HepG2 (cell line): ENCODE results near the gene ZBTB14. TPM values are rescaled to one million over a fixed set of nuclear protein-coding genes. Genes with fewer than 3 reads are reported as not detected.

Source experiments
- CREB1 ChIP-seq, 2 experiments: fragments of 450-650 bp in 1 of 2; IDR thresholded peaks; 2 replicates each; pipeline ENCODE4 v1.6.1; 2016 to 2017; ENCODE audit warnings: control low read depth in 1 of 2, mild to moderate bottlenecking in 1 of 2, missing compliant biosample characterization in 1 of 2, missing genetic modification characterization in 1 of 2
- IRF2 ChIP-seq: IDR thresholded peaks from 2 replicates; pipeline ENCODE4 v1.6.1; 2018; ENCODE audit warnings: missing genetic modification reagents, missing compliant biosample characterization
- PITX1 ChIP-seq: sonication (generic); formaldehyde crosslinking; IDR thresholded peaks from 2 replicates; pipeline ENCODE4 v1.5.1; 2020; ENCODE audit warnings: mild to moderate bottlenecking, missing genetic modification reagents
- RXRB ChIP-seq: IDR thresholded peaks from 2 replicates; pipeline ENCODE4 v1.6.1; 2016; ENCODE audit warnings: borderline replicate concordance, missing genetic modification reagents, missing compliant biosample characterization
- SNAPC2 ChIP-seq: sonication (generic); formaldehyde crosslinking; IDR thresholded peaks from 2 replicates; pipeline ENCODE4 v1.8.1; 2022; ENCODE audit warnings: mild to moderate bottlenecking, missing genetic modification reagents
- SP4 ChIP-seq: sonication (generic); formaldehyde crosslinking; IDR thresholded peaks from 2 replicates; pipeline ENCODE4 v1.8.1; 2023; ENCODE audit warnings: mild to moderate bottlenecking, missing genetic modification reagents
- TRIM24 ChIP-seq: sonication (generic); formaldehyde crosslinking; IDR thresholded peaks from 2 replicates; pipeline ENCODE4 v1.8.0; 2022; ENCODE audit warnings: mild to moderate bottlenecking, missing genetic modification reagents
- YEATS4 ChIP-seq: sonication (generic); formaldehyde crosslinking; IDR thresholded peaks from 2 replicates; pipeline ENCODE4 v1.4.0; 2020; ENCODE audit warnings: missing genetic modification reagents, borderline replicate concordance
- ZKSCAN1 ChIP-seq: fragments of 150-350 bp; IDR thresholded peaks from 2 replicates; pipeline ENCODE4 v1.6.1; 2014; ENCODE audit warnings: low read length
- ZNF232 ChIP-seq: sonication (generic); formaldehyde crosslinking; IDR thresholded peaks from 2 replicates; pipeline ENCODE4 v1.4.0; 2020; ENCODE audit warnings: missing genetic modification reagents, borderline replicate concordance
- polyA plus RNA-seq, 8 experiments: library from polyadenylated mRNA; depleted of rRNA in 3 of 8; stranded (reverse) in 7 of 8; unstranded in 1 of 8; fragments of >200 nt; fragmentation: Illumina TruSeq in 4 of 8; extraction: Trizol in 4 of 8; gene quantifications; 2 replicates each; pipeline versions ENCODE4 v1.2.1 to v1.2.3, GENCODE V29; 2011 to 2016; ENCODE audit warnings: low read depth in 4 of 8, missing spikeins in 1 of 8, mixed read lengths in 1 of 8; ENCODE audit not compliant: insufficient read depth in 1 of 8
- total RNA-seq, 5 experiments: library from RNA; depleted of rRNA; stranded (reverse); fragments of >200 nt; fragmentation: Illumina TruSeq; extraction: Trizol; gene quantifications; 2 replicates each; pipeline ENCODE4 v1.2.3, GENCODE V29; 2016; ENCODE audit warnings: low read depth in 1 of 5
- TF ChIP-seq, protein P1 (sequence below): sonication (generic); formaldehyde crosslinking; IDR thresholded peaks from 2 replicates; pipeline ENCODE4 v1.4.0; 2020; ENCODE audit warnings: mild to moderate bottlenecking, missing genetic modification reagents
- TF ChIP-seq, protein P2 (sequence below): sonication (generic); formaldehyde crosslinking; IDR thresholded peaks from 2 replicates; pipeline ENCODE4 v1.4.0; 2020; ENCODE audit warnings: missing genetic modification reagents
- TF ChIP-seq, protein P3 (sequence below): sonication (generic); formaldehyde crosslinking; IDR thresholded peaks from 2 replicates; pipeline ENCODE4 v1.4.0; 2020; ENCODE audit warnings: missing genetic modification reagents, low read depth, mild to moderate bottlenecking, borderline replicate concordance
- TF ChIP-seq, protein P4 (sequence below): sonication (generic); formaldehyde crosslinking; IDR thresholded peaks from 2 replicates; pipeline ENCODE4 v1.4.0; 2020; ENCODE audit warnings: missing genetic modification reagents, mild to moderate bottlenecking, borderline replicate concordance
- TF ChIP-seq, protein P5 (sequence below): sonication (generic); formaldehyde crosslinking; IDR thresholded peaks from 2 replicates; pipeline ENCODE4 v1.4.0; 2020; ENCODE audit warnings: mild to moderate bottlenecking, missing genetic modification reagents, borderline replicate concordance

The ZBTB14 gene
- total and polyA plus RNA-seq, 2 of the 13 experiments (the other 11 are each of a cell fraction or from before 2014, with no cell fraction given), result 8.0 to 14.4 TPM

DNA sequence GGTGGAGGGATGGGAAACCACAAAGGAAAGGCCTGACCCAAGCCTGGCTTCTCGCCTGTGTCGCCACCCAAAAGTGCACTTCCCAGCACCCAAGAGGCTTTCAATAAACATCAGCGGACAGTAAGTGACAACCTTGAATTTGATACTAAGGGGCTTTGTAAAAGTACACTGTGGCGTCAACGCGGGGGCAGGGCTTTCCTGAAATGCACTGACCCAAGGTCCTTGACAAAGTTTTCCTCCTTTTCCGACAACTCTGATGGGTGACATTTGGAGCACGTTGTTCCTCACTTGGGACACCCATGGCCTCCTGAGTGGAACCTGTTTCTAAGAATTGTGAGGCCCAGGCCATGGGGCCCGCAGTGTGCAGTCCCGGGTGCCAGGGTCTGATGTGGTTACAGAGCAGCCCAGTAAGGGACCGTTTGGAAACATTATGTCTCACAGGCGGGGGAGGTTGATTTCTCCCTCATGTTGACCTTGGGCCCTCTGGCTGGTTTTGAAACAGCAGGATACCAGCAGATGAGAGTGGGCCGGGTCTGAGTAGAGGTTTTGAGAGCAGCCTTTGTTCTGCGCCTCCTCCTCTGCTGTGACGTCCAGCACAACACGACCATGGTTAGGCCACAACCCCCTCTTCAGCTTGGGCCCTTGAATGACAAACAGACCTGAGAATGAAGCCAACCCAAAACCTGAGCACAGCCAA, 2.8 kb upstream of the ZBTB14 start (continued):
- TF ChIP-seq, protein P1, sequence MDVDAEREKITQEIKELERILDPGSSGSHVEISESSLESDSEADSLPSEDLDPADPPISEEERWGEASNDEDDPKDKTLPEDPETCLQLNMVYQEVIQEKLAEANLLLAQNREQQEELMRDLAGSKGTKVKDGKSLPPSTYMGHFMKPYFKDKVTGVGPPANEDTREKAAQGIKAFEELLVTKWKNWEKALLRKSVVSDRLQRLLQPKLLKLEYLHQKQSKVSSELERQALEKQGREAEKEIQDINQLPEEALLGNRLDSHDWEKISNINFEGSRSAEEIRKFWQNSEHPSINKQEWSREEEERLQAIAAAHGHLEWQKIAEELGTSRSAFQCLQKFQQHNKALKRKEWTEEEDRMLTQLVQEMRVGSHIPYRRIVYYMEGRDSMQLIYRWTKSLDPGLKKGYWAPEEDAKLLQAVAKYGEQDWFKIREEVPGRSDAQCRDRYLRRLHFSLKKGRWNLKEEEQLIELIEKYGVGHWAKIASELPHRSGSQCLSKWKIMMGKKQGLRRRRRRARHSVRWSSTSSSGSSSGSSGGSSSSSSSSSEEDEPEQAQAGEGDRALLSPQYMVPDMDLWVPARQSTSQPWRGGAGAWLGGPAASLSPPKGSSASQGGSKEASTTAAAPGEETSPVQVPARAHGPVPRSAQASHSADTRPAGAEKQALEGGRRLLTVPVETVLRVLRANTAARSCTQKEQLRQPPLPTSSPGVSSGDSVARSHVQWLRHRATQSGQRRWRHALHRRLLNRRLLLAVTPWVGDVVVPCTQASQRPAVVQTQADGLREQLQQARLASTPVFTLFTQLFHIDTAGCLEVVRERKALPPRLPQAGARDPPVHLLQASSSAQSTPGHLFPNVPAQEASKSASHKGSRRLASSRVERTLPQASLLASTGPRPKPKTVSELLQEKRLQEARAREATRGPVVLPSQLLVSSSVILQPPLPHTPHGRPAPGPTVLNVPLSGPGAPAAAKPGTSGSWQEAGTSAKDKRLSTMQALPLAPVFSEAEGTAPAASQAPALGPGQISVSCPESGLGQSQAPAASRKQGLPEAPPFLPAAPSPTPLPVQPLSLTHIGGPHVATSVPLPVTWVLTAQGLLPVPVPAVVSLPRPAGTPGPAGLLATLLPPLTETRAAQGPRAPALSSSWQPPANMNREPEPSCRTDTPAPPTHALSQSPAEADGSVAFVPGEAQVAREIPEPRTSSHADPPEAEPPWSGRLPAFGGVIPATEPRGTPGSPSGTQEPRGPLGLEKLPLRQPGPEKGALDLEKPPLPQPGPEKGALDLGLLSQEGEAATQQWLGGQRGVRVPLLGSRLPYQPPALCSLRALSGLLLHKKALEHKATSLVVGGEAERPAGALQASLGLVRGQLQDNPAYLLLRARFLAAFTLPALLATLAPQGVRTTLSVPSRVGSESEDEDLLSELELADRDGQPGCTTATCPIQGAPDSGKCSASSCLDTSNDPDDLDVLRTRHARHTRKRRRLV (CRISPR knock-in tag), result 0 out of 2 replicates have a peak, but pooled peaks have one; percentile 50
- TF ChIP-seq CREB1 (IDR thresholded peaks at IDR 0.05) (peak; percentile 65; the same call in 1 of the 2 replicates), CREB1 (CRISPR knock-in tag; IDR thresholded peaks at IDR 0.05) (peak; percentile 79), PITX1 (CRISPR knock-in tag) (peak; percentile 47; the same call in 1 of the 2 replicates), YEATS4 (CRISPR knock-in tag) (peak; percentile 82; the same call in 1 of the 2 replicates), TRIM24 (CRISPR knock-in tag) (no peak), ZKSCAN1 (no peak), SP4 (peak; percentile 46; the same call in 1 of the 2 replicates), RXRB (CRISPR knock-in tag) (peak; percentile 67), IRF2 (CRISPR knock-in tag) (peak; percentile 42; the same call in 1 of the 2 replicates), ZNF232 (0 out of 2 replicates have a peak, but pooled peaks have one; percentile 23), SNAPC2 (peak; percentile 66; the same call in 1 of the 2 replicates)
- TF ChIP-seq, protein P2, sequence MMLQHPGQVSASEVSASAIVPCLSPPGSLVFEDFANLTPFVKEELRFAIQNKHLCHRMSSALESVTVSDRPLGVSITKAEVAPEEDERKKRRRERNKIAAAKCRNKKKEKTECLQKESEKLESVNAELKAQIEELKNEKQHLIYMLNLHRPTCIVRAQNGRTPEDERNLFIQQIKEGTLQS (CRISPR knock-in tag), result peak; percentile 29; the same call in 1 of the 2 replicates
- TF ChIP-seq, protein P3, sequence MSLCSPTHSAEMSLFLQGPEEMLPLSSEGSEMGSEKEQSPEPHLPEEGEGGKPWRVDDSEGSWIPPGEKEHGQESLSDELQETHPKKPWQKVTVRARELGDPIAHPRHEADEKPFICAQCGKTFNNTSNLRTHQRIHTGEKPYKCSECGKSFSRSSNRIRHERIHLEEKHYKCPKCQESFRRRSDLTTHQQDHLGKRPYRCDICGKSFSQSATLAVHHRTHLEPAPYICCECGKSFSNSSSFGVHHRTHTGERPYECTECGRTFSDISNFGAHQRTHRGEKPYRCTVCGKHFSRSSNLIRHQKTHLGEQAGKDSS (CRISPR knock-in tag), result 0 out of 2 replicates have a peak, but pooled peaks have one; percentile 36
- TF ChIP-seq, protein P4, sequence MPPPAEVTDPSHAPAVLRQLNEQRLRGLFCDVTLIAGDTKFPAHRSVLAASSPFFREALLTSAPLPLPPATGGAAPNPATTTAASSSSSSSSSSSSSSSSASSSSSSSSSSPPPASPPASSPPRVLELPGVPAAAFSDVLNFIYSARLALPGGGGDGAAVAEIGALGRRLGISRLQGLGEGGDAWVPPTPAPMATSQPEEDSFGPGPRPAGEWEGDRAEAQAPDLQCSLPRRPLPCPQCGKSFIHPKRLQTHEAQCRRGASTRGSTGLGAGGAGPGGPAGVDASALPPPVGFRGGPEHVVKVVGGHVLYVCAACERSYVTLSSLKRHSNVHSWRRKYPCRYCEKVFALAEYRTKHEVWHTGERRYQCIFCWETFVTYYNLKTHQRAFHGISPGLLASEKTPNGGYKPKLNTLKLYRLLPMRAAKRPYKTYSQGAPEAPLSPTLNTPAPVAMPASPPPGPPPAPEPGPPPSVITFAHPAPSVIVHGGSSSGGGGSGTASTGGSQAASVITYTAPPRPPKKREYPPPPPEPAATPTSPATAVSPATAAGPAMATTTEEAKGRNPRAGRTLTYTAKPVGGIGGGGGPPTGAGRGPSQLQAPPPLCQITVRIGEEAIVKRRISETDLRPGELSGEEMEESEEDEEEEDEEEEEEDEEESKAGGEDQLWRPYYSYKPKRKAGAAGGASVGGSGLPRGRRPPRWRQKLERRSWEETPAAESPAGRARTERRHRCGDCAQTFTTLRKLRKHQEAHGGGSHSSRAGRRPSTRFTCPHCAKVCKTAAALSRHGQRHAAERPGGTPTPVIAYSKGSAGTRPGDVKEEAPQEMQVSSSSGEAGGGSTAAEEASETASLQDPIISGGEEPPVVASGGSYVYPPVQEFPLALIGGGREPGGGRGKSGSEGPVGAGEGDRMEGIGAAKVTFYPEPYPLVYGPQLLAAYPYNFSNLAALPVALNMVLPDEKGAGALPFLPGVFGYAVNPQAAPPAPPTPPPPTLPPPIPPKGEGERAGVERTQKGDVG, result peak; percentile 28; the same call in 1 of the 2 replicates
- TF ChIP-seq, protein P5, sequence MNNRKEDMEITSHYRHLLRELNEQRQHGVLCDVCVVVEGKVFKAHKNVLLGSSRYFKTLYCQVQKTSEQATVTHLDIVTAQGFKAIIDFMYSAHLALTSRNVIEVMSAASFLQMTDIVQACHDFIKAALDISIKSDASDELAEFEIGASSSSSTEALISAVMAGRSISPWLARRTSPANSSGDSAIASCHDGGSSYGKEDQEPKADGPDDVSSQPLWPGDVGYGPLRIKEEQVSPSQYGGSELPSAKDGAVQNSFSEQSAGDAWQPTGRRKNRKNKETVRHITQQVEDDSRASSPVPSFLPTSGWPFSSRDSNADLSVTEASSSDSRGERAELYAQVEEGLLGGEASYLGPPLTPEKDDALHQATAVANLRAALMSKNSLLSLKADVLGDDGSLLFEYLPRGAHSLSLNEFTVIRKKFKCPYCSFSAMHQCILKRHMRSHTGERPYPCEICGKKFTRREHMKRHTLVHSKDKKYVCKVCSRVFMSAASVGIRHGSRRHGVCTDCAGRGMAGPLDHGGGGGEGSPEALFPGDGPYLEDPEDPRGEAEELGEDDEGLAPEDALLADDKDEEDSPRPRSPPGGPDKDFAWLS (CRISPR knock-in tag), result no peak
